ENCODE results near the gene AMH. TPM values are rescaled to one million over a fixed set of nuclear protein-coding genes. Genes with fewer than 3 reads are reported as not detected.

Gene AMH
- total RNA-seq, 1 donor from 2014 or later, result not detected

DNA sequence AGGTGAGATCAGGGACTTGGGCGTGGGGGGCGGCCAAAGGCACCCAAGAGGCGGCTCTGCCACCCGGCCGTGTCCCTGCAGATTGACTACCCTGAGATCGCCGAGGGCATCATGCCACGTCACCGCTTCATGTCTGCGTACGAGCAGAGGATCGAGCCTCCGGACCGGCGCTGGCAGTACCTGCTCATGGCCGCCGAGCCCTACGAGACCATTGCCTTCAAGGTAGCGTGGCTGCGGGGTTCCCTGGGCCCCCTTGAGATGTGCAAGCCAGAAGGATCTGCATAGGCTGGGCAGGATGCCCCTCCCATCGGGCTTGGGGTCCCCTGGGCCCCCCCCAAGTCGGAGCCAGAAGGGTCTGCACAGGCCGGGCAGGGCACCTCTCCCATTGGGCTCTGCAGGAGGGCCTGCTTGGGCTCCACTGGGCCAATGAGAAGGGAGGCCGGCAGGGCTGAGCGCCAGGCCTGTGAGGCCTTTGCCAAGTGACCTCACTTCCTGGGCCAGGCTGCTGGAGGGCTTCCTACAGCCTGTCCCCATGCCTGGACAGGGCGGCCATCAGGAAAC lies 2.2 kb upstream of the AMH start:
- Histone ChIP-seq H3K36me3 (ENCODE audit: control insufficient read depth, insufficient read depth, low read length) (no peaks in the 10 kb centered on the region), H3K4me3 (ENCODE audit: low read depth, low read length) (no peak overlapping the region), H3K27me3 (ENCODE audit: control insufficient read depth, insufficient read depth, low read length) (peaks cover 24% of the 10 kb centered on the region)
- no peak for DNase-seq (ENCODE audit: low read depth)
- TF ChIP-seq, protein P1, sequence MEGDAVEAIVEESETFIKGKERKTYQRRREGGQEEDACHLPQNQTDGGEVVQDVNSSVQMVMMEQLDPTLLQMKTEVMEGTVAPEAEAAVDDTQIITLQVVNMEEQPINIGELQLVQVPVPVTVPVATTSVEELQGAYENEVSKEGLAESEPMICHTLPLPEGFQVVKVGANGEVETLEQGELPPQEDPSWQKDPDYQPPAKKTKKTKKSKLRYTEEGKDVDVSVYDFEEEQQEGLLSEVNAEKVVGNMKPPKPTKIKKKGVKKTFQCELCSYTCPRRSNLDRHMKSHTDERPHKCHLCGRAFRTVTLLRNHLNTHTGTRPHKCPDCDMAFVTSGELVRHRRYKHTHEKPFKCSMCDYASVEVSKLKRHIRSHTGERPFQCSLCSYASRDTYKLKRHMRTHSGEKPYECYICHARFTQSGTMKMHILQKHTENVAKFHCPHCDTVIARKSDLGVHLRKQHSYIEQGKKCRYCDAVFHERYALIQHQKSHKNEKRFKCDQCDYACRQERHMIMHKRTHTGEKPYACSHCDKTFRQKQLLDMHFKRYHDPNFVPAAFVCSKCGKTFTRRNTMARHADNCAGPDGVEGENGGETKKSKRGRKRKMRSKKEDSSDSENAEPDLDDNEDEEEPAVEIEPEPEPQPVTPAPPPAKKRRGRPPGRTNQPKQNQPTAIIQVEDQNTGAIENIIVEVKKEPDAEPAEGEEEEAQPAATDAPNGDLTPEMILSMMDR (IDR thresholded peaks at IDR 0.05; ENCODE audit: insufficient read depth, low read length, poor library complexity, severe bottlenecking), result no peak

DNA sequence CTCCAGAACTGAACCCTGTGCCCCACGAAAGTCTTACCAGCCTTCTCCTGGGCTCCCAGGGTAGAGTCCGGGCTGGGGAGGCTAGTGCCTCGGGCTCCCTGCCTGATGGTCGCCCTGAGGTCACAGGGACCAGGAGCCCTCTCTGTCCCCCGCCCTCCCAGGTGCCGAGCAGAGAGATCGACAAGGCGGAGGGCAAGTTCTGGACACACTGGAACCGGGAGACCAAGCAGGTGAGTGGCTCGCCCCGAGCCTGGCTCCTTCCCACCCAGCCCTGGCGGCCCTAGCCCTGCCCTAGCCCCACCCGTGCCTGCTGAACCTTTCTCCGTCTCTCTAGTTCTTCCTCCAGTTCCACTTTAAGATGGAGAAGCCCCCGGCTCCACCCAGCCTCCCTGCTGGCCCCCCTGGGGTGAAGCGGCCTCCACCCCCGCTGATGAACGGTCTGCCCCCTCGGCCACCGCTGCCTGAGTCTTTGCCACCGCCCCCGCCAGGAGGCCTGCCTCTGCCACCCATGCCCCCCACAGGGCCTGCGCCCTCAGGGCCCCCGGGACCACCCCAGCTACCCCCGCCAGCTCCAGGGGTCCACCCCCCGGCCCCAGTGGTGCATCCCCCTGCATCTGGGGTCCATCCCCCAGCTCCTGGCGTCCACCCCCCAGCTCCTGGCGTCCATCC lies 1.6 kb upstream of the AMH start:
- Histone ChIP-seq H3K4me3 (ENCODE audit: low read depth, low read length) (no peak overlapping the region), H3K36me3 (ENCODE audit: control insufficient read depth, insufficient read depth, low read length) (no peaks in the 10 kb centered on the region), H3K27me3 (ENCODE audit: control insufficient read depth, insufficient read depth, low read length) (peaks cover 31% of the 10 kb centered on the region)
- TF ChIP-seq, protein P1 (IDR thresholded peaks at IDR 0.05; ENCODE audit: insufficient read depth, low read length, poor library complexity, severe bottlenecking), result no peak
- no peak for DNase-seq (ENCODE audit: low read depth)

DNA sequence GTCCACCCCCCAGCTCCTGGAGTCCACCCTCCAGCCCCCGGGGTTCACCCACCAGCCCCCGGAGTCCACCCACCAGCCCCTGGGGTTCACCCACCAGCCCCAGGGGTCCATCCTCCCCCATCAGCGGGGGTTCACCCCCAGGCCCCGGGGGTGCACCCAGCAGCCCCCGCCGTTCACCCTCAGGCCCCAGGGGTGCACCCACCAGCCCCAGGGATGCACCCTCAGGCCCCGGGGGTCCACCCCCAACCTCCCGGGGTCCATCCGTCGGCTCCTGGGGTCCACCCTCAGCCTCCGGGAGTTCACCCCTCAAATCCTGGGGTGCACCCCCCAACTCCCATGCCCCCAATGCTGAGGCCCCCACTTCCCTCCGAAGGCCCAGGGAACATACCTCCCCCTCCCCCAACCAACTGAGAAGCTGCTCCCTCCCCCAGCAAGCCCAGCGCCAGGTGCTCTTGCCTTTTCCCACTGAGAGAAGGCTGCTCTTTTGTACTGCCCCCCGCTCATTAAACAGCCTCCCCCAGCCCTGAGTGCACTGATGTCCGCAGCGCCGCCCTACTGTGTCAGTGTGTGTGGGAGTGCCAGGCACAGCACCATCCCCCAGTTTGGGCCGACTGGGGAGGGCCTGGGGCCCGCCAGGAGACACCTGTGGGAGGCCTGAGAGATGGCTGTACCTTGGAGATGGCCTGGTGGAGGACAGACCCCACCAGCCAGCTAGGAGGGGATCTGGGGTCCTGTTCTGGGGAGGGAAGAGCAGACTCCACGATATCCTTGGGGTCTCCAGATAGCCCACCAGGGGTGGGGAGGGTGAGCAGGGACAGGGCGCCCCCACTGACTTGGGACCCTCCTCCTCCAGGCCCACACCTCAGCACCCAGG lies 750 bp upstream of the AMH start:
- Histone ChIP-seq H3K27me3 (ENCODE audit: control insufficient read depth, insufficient read depth, low read length) (peaks cover 39% of the 10 kb centered on the region), H3K36me3 (ENCODE audit: control insufficient read depth, insufficient read depth, low read length) (no peaks in the 10 kb centered on the region), H3K4me3 (ENCODE audit: low read depth, low read length) (no peak overlapping the region)
- TF ChIP-seq, protein P1 (IDR thresholded peaks at IDR 0.05; ENCODE audit: insufficient read depth, low read length, poor library complexity, severe bottlenecking), result no peak
- no peak for DNase-seq (ENCODE audit: low read depth)

DNA sequence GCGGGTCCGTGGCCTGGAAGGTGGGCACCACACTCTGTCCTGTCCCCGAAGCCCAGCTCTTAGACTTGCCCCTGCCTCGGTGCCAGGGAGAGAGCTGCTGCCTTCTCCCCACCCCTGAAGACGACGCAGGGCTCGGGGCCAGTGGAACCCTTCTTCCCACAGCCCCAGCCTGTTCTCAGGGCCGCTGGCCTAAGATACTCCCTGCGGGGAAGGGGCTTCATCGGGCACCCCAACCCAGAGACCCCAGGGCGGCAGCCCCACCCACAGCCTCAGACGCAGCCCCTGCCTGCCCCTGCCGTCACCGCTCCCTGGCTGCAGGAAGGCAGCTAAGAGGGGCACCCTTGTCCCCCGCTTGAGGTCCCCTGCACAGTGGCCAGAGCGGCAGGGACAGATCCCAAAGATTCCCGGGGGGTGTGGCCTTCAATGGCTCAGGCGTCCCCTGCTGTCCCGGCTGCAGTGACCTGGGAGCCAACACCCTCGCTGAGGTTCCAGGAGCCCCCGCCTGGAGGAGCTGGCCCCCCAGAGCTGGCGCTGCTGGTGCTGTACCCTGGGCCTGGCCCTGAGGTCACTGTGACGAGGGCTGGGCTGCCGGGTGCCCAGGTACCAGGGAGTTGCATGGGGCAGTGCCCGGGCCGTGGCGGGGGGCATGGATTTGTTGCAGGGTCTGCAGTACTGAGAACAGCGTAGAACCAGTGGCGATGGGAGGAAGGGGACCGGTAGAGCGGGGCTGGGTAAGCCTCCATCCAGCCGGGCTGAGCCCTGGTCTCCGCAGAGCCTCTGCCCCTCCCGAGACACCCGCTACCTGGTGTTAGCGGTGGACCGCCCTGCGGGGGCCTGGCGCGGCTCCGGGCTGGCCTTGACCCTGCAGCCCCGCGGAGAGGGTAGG lies 1.0 kb downstream of the AMH start:
- DNase-seq (ENCODE audit: low read depth), result no peak
- TF ChIP-seq, protein P1 (IDR thresholded peaks at IDR 0.05; ENCODE audit: insufficient read depth, low read length, poor library complexity, severe bottlenecking), result no peak
- H3K36me3 ChIP-seq (ENCODE audit: control insufficient read depth, insufficient read depth, low read length), result no peaks in the 10 kb centered on the region
- H3K27me3 ChIP-seq (ENCODE audit: control insufficient read depth, insufficient read depth, low read length), result peaks cover 47% of the 10 kb centered on the region
- H3K4me3 ChIP-seq (ENCODE audit: low read depth, low read length), result no peak overlapping the region

DNA sequence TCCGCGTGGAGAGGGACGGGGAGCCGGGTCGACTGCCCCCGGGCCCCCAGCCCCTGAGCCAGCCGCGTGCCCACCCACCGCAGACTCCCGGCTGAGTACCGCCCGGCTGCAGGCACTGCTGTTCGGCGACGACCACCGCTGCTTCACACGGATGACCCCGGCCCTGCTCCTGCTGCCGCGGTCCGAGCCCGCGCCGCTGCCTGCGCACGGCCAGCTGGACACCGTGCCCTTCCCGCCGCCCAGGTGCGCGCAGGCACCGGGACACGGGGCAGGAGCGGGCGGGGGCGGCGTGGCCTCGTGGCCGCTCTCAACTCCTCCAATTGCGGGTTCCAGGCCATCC lies 1.6 kb downstream of the AMH start:
- DNase-seq (ENCODE audit: low read depth), result no peak
- H3K27me3 ChIP-seq (ENCODE audit: control insufficient read depth, insufficient read depth, low read length), result peaks cover 48% of the 10 kb centered on the region
- TF ChIP-seq, protein P1 (IDR thresholded peaks at IDR 0.05; ENCODE audit: insufficient read depth, low read length, poor library complexity, severe bottlenecking), result no peak
- H3K36me3 ChIP-seq (ENCODE audit: control insufficient read depth, insufficient read depth, low read length), result no peaks in the 10 kb centered on the region
- no peak overlapping the region for H3K4me3 ChIP-seq (ENCODE audit: low read depth, low read length)
